Spinal cord (tissue), 10 donors: Measurements from ENCODE around the gene DZIP1L. TPM values are rescaled to one million over a fixed set of nuclear protein-coding genes. Genes with fewer than 3 reads are reported as not detected.
"Not testable (repeated sequence)": the region's sequence is repeated elsewhere in the genome, so short reads cannot be mapped to it uniquely, and the experiment has no call there.

Experiments
- DNase-seq, 6 donors: peaks; one replicate each; pipeline versions ENCODE4 v3.0.0 to v3.0.0-alpha.2; 2013 to 2015; ENCODE audit warnings: low spot score in 6 of 6, low read depth in 4 of 6
- H3K27ac ChIP-seq: one replicate; pipeline ENCODE4 v1.5.1; 2013; ENCODE audit warnings: low read depth, low read length, control low read depth
- H3K27me3 ChIP-seq: one replicate; pipeline ENCODE4 v1.6.1; 2013; ENCODE audit warnings: low read length; ENCODE audit not compliant: control insufficient read depth, insufficient read depth
- H3K36me3 ChIP-seq: one replicate; pipeline ENCODE4 v1.6.1; 2013; ENCODE audit warnings: low read length; ENCODE audit not compliant: control insufficient read depth, insufficient read depth
- H3K4me1 ChIP-seq: one replicate; pipeline ENCODE4 v1.6.1; 2013; ENCODE audit warnings: low read length; ENCODE audit not compliant: control insufficient read depth, insufficient read depth
- H3K4me3 ChIP-seq: one replicate; pipeline ENCODE4 v1.5.1; 2013; ENCODE audit warnings: low read depth, low read length, control low read depth
- H3K9me3 ChIP-seq: one replicate; pipeline ENCODE4 v1.6.1; 2013; ENCODE audit warnings: low read length; ENCODE audit not compliant: control insufficient read depth, insufficient read depth
- WGBS: methylation state at CpG from one replicate; pipeline ENCODE4 v1.1.5; 2013; ENCODE audit warnings: missing lambda C conversion rate; ENCODE audit not compliant: insufficient coverage; 5-methylcytosine and 5-hydroxymethylcytosine counted together
- polyA plus RNA-seq, 2 donors: library from polyadenylated mRNA; unstranded; fragments of 120-200 nt; gene quantifications; one replicate each; pipeline ENCODE4 v1.2.1, GENCODE V29; 2013; ENCODE audit not compliant: insufficient read length in 2 of 2
- total RNA-seq, 2 donors: library from RNA; depleted of rRNA in 1 of 2; stranded (reverse); fragments of 120-200 nt in 1 of 2; fragments of >200 nt in 1 of 2; gene quantifications; one replicate each; pipeline versions ENCODE4 v1.2.3 to v1.2.4, GENCODE V29; 2013 to 2014
- donor health status: healthy.

DZIP1L gene
- total and polyA plus RNA-seq, 4 donors, result 10.8 to 28.4 (median 14.6) TPM

DNA sequence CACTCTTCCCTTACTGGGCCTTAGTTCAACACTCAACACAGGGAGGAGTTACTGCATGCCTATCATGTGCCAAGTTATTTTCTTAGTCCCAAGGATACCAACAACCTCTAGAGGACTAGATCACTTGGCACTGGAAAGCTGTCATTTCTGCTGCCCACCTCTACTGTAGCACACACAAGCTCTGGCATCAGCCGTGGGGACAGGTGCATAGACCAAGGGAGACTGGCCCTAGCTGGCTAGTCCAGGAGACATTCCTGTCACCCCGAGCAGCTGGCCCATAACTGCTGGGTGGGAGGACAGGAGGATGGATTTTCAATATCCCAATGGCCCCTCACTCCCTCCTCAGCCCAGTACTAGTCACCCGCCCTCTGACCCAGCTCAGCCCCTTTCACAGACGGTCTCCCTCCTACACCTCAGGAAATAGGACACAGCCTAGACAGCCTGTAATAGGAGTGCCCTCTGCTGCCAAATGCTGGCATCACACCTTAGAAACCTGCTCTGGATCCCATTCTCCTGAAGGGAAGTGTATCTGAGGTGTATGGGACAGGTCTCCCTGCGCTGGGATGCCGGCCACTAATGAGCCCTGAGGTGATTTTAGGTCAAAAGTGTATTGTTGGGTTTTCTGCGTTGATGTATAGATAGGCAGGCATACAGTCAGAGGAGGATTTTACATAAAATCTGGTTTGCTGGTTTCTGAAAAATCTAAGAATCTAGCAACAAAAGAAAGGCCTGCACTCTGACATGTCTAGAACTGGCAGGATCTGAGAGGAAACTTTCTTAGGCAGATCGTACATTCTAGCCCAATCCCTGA is 3.4 kb upstream of the DZIP1L start:
- Histone ChIP-seq H3K36me3 (no peaks in the 10 kb centered on the region), H3K4me1 (peaks cover 12% of the 10 kb centered on the region), H3K27me3 (no peaks in the 10 kb centered on the region), H3K4me3 (no peak overlapping the region), H3K9me3 (no peaks in the 10 kb centered on the region), H3K27ac (no peak overlapping the region)
- 46% methylated on average over 5 of the region's 8 CpGs for WGBS
- DNase-seq, result peak in 4 of 6 donors; percentile 44 to 92 (median 76)

DNA sequence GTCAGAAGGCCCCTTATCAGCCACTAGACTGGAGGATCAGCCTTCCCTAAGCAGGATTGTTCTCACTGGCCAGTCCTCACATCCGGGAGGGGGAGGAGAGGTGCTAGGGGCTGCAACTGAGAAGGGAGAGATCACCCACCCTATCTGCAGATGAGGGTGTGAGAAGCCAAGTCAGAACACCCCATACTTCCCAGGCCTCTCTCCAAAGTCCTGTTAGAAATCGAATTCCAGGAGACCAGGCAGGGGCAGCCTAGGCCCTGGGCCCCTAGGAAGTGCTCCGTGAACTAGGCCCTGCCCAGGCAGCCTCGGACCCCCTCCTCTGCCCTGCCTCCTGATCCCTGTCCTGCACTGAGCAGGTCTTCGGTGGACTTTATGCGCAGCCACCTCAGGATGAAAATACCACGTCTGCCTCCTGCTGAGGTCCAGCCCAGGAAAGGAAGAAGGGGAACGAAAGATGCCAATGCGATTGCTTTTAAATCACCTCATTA is 933 bp downstream of the DZIP1L start:
- H3K4me3 ChIP-seq, result peak overlapping the region; percentile 76
- H3K27me3 ChIP-seq, result no peaks in the 10 kb centered on the region
- peak overlapping the region; percentile 75 for H3K27ac ChIP-seq
- no peaks in the 10 kb centered on the region for H3K9me3 ChIP-seq
- no peaks in the 10 kb centered on the region for H3K36me3 ChIP-seq
- peaks cover 18% of the 10 kb centered on the region for H3K4me1 ChIP-seq
- peak in 3 of 6 donors; percentile 1 to 30 (median 17) for DNase-seq
- 19% methylated on average over 7 of the region's 9 CpGs for WGBS

GRCh38 chr3:138113326-138113725 is 2.1 kb downstream of the DZIP1L start:
- Histone ChIP-seq H3K4me1 (peaks cover 15% of the 10 kb centered on the region), H3K27ac (peak overlapping the region; percentile 75), H3K36me3 (no peaks in the 10 kb centered on the region), H3K4me3 (no peak overlapping the region), H3K27me3 (no peaks in the 10 kb centered on the region), H3K9me3 (no peaks in the 10 kb centered on the region)
- DNase-seq, result peak in 4 of 6 donors; percentile 6 to 84 (median 62)
- WGBS, result 33% methylated on average over 1 of the region's 1 CpG

DNA sequence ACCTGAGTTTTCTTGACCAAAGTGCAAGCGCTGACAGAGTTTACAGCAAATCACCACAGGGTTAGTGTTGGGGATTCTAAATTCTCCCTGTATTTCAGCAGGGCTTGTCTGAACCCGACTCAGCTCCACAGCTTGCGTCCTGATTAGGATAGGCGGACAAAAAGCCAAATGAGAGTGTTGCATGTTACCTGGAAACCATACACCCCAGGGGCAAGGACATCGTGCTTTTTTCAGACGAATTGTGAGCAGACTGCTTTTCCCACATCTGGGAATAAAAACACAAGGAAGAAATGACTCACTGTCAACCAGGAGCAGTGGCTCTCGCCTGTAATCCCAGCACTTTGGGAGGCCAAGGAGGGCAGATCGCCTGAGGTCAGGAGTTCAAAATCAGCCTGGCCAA is 3.0 kb downstream of the DZIP1L start:
- no peaks in the 10 kb centered on the region for H3K27me3 ChIP-seq
- peak in 1 of 6 donors; percentile 13 for DNase-seq
- WGBS, result 67% methylated on average over 7 of the region's 8 CpGs
- no peaks in the 10 kb centered on the region for H3K9me3 ChIP-seq
- H3K36me3 ChIP-seq, result no peaks in the 10 kb centered on the region
- H3K4me1 ChIP-seq, result peaks cover 15% of the 10 kb centered on the region
- H3K27ac ChIP-seq, result no peak overlapping the region
- no peak overlapping the region for H3K4me3 ChIP-seq

DNA sequence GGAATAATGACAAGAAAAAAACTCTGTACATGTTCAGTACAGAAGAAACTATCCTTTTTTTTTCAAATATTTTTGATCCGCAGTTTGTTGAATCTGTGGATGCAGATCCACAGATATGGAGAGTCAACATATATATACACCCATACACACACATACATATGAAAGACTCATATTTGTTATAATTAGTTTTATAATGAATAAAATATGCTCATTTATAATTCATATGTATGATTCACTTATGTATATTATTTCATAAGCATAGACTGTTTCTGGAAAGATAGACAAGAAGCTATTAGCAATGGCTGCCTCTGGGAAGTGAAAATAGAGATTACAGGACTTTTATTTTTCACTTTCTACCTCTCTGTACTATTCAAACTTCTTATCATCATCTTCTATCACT is 9.8 kb downstream of the DZIP1L start:
- no peak for DNase-seq
- Histone ChIP-seq H3K4me3 (no peak overlapping the region), H3K27ac (no peak overlapping the region), H3K4me1 (no peaks in the 10 kb centered on the region), H3K9me3 (no peaks in the 10 kb centered on the region), H3K27me3 (no peaks in the 10 kb centered on the region), H3K36me3 (peaks cover 29% of the 10 kb centered on the region)
- WGBS, result no CpG with 5 or more reads among the region's 1 CpG

- 95% methylated on average over 19 of the region's 19 CpGs for WGBS
- Histone ChIP-seq H3K4me1 (no peaks in the 10 kb centered on the region), H3K27me3 (no peaks in the 10 kb centered on the region), H3K27ac (no peak overlapping the region), H3K9me3 (no peaks in the 10 kb centered on the region), H3K36me3 (peaks cover 29% of the 10 kb centered on the region), H3K4me3 (no peak overlapping the region)
- no peak for DNase-seq
Measured at GRCh38 chr3:138103466-138103865, 11.9 kb downstream of the DZIP1L start.

DNA sequence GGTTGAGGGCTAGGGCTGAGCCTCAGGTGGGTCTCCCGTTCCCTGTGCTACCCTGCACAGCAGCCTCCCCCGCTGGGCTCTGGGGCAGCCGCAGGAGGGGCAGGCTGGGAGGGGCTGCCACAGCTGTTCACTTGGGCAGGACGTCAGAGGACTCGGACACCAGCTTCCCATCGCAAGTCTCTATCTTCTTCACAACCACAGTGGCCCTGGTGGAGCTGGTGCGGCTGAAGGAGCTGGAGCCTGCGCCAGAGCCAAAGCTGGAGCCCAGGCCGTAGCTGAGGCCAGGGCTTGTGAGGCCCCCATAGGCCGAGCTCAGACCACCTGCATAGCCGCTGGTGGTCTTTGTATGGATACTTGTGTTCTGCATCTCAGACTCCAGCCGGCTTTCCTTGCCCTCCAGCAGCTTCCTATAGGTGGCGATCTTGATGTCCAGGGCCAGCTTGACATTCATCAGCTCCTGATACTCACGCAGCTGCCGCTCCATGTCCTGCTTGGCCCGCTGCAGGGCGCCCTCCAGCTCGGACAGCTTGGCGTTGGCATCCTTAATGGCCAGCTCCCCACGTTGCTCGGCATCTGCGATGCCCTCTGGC is 14.0 kb downstream of the DZIP1L start:
- H3K27me3 ChIP-seq, H3K4me3 ChIP-seq, DNase-seq, H3K9me3 ChIP-seq, H3K4me1 ChIP-seq, H3K27ac ChIP-seq: not testable (repeated sequence)
- H3K36me3 ChIP-seq, result peaks cover 33% of the 10 kb centered on the region
- 76% methylated on average over 18 of the region's 22 CpGs for WGBS

- Histone ChIP-seq H3K4me3 (no peak overlapping the region), H3K4me1 (no peaks in the 10 kb centered on the region), H3K27me3 (no peaks in the 10 kb centered on the region), H3K36me3 (peaks cover 36% of the 10 kb centered on the region), H3K9me3 (no peaks in the 10 kb centered on the region), H3K27ac (no peak overlapping the region)
- DNase-seq, result no peak
Measured at GRCh38 chr3:138099417-138099816, 16.0 kb downstream of the DZIP1L start.

GRCh38 chr3:138097192-138098172 is 17.9 kb downstream of the DZIP1L start:
- Histone ChIP-seq H3K4me3 (no peak overlapping the region), H3K36me3 (peaks cover 21% of the 10 kb centered on the region), H3K4me1 (no peaks in the 10 kb centered on the region), H3K27me3 (no peaks in the 10 kb centered on the region), H3K9me3 (no peaks in the 10 kb centered on the region), H3K27ac (no peak overlapping the region)
- DNase-seq, result no peak
- 91% methylated on average over 7 of the region's 12 CpGs for WGBS
